GM12891 (cell line): Measurements from ENCODE around the gene TEKTIP1.
A peak's percentile ranks its signal among the peaks of the same experiment; 100 is the strongest.

Experiments used
- POLR2A ChIP-seq: IDR thresholded peaks from 2 replicates; pipeline ENCODE4 v1.6.1; 2011; ENCODE audit warnings: low read depth, low read length, control low read depth
- POLR2AphosphoS5 ChIP-seq: IDR thresholded peaks from 2 replicates; pipeline ENCODE4 v1.6.1; 2011; ENCODE audit warnings: low read depth, low read length, control low read depth
- POU2F2 ChIP-seq: IDR thresholded peaks from 2 replicates; pipeline ENCODE4 v1.6.1; 2011; ENCODE audit warnings: low read depth, mild to moderate bottlenecking, control low read depth, low read length, moderate library complexity
- SPI1 ChIP-seq: IDR thresholded peaks from 2 replicates; pipeline ENCODE4 v1.6.1; 2011; ENCODE audit warnings: low read depth, low read length, control low read depth
- TAF1 ChIP-seq: IDR thresholded peaks from 2 replicates; pipeline ENCODE4 v1.6.1; 2011; ENCODE audit warnings: low read depth, low read length, control low read depth

DNA sequence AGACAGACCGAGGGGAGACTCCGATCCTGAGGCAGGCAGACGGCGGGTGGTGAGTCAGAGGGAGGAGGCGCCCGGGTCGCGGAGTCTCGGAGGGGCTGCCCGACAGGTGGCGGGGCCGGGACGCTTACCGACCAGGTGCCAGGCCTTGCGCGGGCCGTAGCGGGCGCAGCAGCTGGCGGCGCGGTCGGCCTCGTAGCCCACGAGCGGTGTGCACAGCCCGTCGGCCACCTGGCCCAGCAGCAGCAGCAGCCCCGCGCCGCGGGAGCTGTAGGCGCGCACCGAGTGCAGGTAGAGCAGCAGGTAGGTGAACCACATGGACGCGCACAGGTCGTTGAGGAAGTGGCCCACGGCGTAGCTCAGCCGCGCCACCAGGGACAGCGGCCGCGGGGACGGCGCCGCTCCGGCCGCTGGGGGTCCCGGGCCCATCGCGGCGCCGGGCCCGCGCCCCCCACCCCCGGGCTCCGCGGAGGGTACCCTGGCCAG is 18.0 kb downstream of the TEKTIP1 start:
- TF ChIP-seq POLR2A (no peak), POLR2AphosphoS5 (no peak; the same call in 1 of the 2 replicates), TAF1 (no peak), SPI1 (peak; percentile 45; the same call in 1 of the 2 replicates), POU2F2 (no peak)
